GM12864 (cell line): ENCODE data around the gene PLP1.

Experiments
- DNase-seq: peaks from one replicate; pipeline ENCODE4 v3.0.0-alpha.2; 2011; ENCODE audit warnings: low read depth
- H3K4me3 ChIP-seq: 2 replicates; pipeline ENCODE4 v1.5.1; 2011; ENCODE audit warnings: mild to moderate bottlenecking, low read depth, low read length, control low read depth
- CTCF ChIP-seq: IDR thresholded peaks from 2 replicates; pipeline ENCODE4 v1.5.1; 2011; ENCODE audit warnings: low read depth, mild to moderate bottlenecking, moderate library complexity, low read length, control low read depth, inconsistent platforms; ENCODE audit errors: missing control alignments

Gene PLP1

GRCh38 chrX:103780336-103781061 lies 3.9 kb downstream of the PLP1 start:
- no peak for TF ChIP-seq CTCF
- no peak for DNase-seq
- no peak overlapping the region for H3K4me3 ChIP-seq

GRCh38 chrX:103781062-103781402 lies 4.4 kb downstream of the PLP1 start:
- no peak for DNase-seq
- no peak overlapping the region for H3K4me3 ChIP-seq
- TF ChIP-seq CTCF = no peak

- H3K4me3 ChIP-seq = no peak overlapping the region
- DNase-seq = no peak
- TF ChIP-seq CTCF = no peak
Measured at GRCh38 chrX:103781706-103782105, 5.1 kb downstream of the PLP1 start.

- H3K4me3 ChIP-seq = no peak overlapping the region
- no peak for DNase-seq
- TF ChIP-seq CTCF = no peak
Measured at GRCh38 chrX:103782640-103783039, 6.0 kb downstream of the PLP1 start.

- TF ChIP-seq CTCF = no peak
Measured at GRCh38 chrX:103783196-103783595, 6.6 kb downstream of the PLP1 start.

GRCh38 chrX:103783971-103784370 lies 7.3 kb downstream of the PLP1 start:
- no peak overlapping the region for H3K4me3 ChIP-seq
- TF ChIP-seq CTCF = no peak
- DNase-seq = no peak

More at GRCh38 chrX:103783196-103783595, 6.6 kb downstream of the PLP1 start:
- no peak for DNase-seq
- H3K4me3 ChIP-seq = no peak overlapping the region

GRCh38 chrX:103789004-103789403 lies 12.4 kb downstream of the PLP1 start:
- TF ChIP-seq CTCF = no peak
- H3K4me3 ChIP-seq = no peak overlapping the region
- DNase-seq = no peak
